MG63 (cell line): ENCODE measurements around the gene CNKSR1. TPM values are rescaled to one million over a fixed set of nuclear protein-coding genes. Genes with fewer than 3 reads are reported as not detected.
"Not testable (repeated sequence)": the region's sequence is repeated elsewhere in the genome, so short reads cannot be mapped to it uniquely, and the experiment has no call there.

Experiments used
- DNase-seq: peaks from one replicate; pipeline ENCODE4 v3.0.0-alpha.2; 2020
- H3K27me3 ChIP-seq: fragments of 250-450 bp; sonication (Bioruptor Pico); 2 replicates; pipeline ENCODE4 v1.5.1; 2020; ENCODE audit warnings: mild to moderate bottlenecking, moderate library complexity
- H3K36me3 ChIP-seq: fragments of 250-450 bp; sonication (Bioruptor Pico); 2 replicates; pipeline ENCODE4 v1.5.1; 2020; ENCODE audit warnings: mild to moderate bottlenecking, moderate library complexity
- H3K4me3 ChIP-seq: fragments of 250-450 bp; sonication (Bioruptor Pico); 2 replicates; pipeline ENCODE4 v1.5.1; 2020; ENCODE audit warnings: mild to moderate bottlenecking, moderate library complexity
- H3K9me3 ChIP-seq: fragments of 250-450 bp; sonication (Bioruptor Pico); 2 replicates; pipeline ENCODE4 v1.5.1; 2020; ENCODE audit warnings: mild to moderate bottlenecking, moderate library complexity
- total RNA-seq: library from RNA; depleted of rRNA; stranded (reverse); fragments of >200 nt; shearing (Covaris generic); gene quantifications from 2 replicates; pipeline ENCODE4 v1.2.3, GENCODE V29; 2014; ENCODE audit warnings: low replicate concordance

CNKSR1 gene
- total RNA-seq, 1 experiment from 2014 or later, result not detected

- Histone ChIP-seq H3K9me3 (no peaks in the 10 kb centered on the region), H3K4me3 (no peak overlapping the region), H3K27me3 (no peaks in the 10 kb centered on the region), H3K36me3 (no peaks in the 10 kb centered on the region)
- no peak for DNase-seq
These were observed 20.0 kb downstream of the CNKSR1 start for GRCh38 chr1:26197301-26197700.

GRCh38 chr1:26197813-26198212, 20.5 kb downstream of the CNKSR1 start:
- Histone ChIP-seq H3K9me3 (no peaks in the 10 kb centered on the region), H3K4me3 (no peak overlapping the region), H3K27me3 (no peaks in the 10 kb centered on the region), H3K36me3 (no peaks in the 10 kb centered on the region)
- DNase-seq, result no peak

GRCh38 chr1:26200413-26200812, 23.1 kb downstream of the CNKSR1 start:
- H3K9me3 ChIP-seq, result no peaks in the 10 kb centered on the region
- no peaks in the 10 kb centered on the region for H3K27me3 ChIP-seq
- DNase-seq, result no peak
- no peak overlapping the region for H3K4me3 ChIP-seq
- no peaks in the 10 kb centered on the region for H3K36me3 ChIP-seq

DNA sequence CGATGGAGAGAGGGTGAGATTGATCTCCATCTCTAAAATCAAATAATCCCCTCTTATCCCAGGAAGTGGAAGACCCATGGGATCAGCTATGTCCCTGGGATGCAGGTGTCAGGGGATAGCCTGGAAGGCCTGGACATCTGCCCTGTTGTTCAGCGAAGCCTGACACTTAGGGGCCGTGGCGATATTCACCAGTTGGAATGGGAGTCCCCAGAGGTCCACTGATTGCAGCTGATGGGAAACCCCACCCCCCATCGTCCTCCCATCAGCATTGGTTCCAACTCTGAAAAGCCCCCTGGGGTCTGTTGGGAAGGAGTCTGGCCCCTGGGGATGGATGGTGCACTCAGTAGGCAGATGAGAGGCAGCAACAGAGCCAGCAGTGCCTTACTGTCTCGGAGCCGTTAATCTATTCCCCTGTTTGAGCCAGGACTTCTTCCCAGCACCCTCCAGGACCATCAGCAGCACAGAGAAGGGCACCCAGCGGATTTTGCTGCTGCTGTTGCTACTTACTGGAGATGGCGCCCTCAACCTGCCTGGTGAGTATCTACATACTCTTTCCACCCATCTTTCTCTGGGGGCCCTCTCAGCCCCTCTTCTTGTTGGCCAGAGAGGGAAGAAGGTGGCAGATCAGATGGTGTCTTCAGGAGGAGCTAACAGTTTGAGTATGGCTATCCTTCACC, 26.5 kb downstream of the CNKSR1 start:
- Histone ChIP-seq H3K4me3 (no peak overlapping the region), H3K9me3 (no peaks in the 10 kb centered on the region), H3K27me3 (no peaks in the 10 kb centered on the region), H3K36me3 (no peaks in the 10 kb centered on the region)
- no peak for DNase-seq

- Histone ChIP-seq H3K27me3 (no peaks in the 10 kb centered on the region), H3K4me3 (no peak overlapping the region), H3K9me3 (no peaks in the 10 kb centered on the region), H3K36me3 (no peaks in the 10 kb centered on the region)
- DNase-seq, result no peak
These were observed 33.0 kb downstream of the CNKSR1 start for GRCh38 chr1:26210147-26210870.

DNA sequence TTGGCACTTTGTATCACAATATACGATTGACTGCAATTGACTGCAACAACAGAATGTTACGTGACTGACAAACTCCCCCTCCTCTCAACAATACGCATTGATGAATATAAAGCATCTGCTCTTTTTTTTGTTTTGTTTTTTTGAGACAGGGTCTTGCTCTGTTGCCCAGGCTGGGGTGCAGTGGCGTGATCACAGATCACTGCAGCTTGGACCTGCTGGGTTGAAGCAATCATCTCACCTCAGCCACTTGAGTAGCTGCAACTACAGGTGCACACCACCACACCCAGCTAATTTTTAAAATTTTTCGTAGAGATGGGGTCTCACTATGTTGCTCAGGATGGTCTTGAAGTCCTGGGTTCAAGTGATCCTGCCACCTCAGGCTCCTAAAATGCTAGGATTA, 35.4 kb downstream of the CNKSR1 start:
- no peak for DNase-seq
- no peaks in the 10 kb centered on the region for H3K36me3 ChIP-seq
- H3K27me3 ChIP-seq, result no peaks in the 10 kb centered on the region
- no peaks in the 10 kb centered on the region for H3K9me3 ChIP-seq
- no peak overlapping the region for H3K4me3 ChIP-seq

DNA sequence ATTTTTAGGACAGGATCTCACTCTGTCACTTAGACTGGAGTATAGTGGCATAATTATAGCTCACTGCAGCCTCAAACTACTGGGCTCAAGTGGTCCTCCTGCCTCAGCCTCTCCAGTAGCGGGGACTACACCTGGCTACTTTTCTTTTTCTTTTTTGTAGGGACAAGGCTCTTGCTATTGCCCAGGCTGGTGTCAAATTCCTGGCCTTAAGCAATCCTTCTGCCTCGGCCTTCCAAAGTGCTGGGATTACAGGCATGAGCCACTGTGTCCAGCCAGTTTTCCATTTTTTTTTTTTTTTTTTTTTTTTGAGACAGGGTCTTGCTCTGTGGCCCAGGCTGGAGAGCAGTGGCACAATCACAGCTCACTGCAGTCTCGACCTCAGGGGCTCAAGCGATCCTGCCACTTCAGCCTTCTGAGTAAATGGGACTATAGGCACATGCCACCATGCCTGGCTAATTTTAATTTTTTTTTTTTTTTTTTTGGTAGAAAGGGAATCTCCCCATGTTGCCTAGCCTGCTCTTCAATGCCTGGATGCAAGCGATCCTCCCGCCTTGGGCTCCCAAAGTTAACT, 36.1 kb downstream of the CNKSR1 start:
- H3K27me3 ChIP-seq, result no peaks in the 10 kb centered on the region
- no peaks in the 10 kb centered on the region for H3K36me3 ChIP-seq
- no peak for DNase-seq
- H3K4me3 ChIP-seq, result no peak overlapping the region
- H3K9me3 ChIP-seq, result no peaks in the 10 kb centered on the region

DNA sequence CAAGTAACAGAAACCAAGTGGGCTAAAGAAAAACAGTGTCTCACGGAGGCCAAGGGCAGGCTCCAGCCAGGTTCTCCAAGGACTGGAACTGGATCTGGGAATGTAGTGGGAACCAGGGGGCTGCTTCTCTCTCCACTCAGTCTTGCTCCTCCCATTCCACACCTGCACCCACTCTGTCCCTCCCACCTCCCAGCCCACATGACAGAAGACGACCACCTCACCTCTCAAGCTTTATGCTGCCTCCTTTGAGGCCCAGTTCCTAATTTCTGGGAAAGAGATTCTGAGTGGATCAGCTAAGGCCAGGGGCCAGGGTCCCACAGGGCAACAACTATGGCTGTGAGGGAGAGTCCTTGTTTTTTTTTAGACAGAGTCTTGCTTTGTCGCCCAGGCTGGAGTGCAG, 38.0 kb downstream of the CNKSR1 start:
- no peak overlapping the region for H3K4me3 ChIP-seq
- no peaks in the 10 kb centered on the region for H3K27me3 ChIP-seq
- DNase-seq, result no peak
- no peaks in the 10 kb centered on the region for H3K36me3 ChIP-seq
- H3K9me3 ChIP-seq, result no peaks in the 10 kb centered on the region

- DNase-seq, result peak; percentile 73
- H3K9me3 ChIP-seq, result no peaks in the 10 kb centered on the region
- no peak overlapping the region for H3K4me3 ChIP-seq
- no peaks in the 10 kb centered on the region for H3K27me3 ChIP-seq
- H3K36me3 ChIP-seq, result no peaks in the 10 kb centered on the region
These were observed 41.7 kb downstream of the CNKSR1 start for GRCh38 chr1:26218906-26219494.

- no peak for DNase-seq
- Histone ChIP-seq H3K36me3 (no peaks in the 10 kb centered on the region), H3K4me3 (no peak overlapping the region), H3K27me3 (no peaks in the 10 kb centered on the region), H3K9me3 (no peaks in the 10 kb centered on the region)
These were observed 43.1 kb downstream of the CNKSR1 start for GRCh38 chr1:26220199-26220912.

GRCh38 chr1:26221094-26221493, 43.8 kb downstream of the CNKSR1 start:
- Histone ChIP-seq H3K27me3 (no peaks in the 10 kb centered on the region), H3K4me3 (no peak overlapping the region), H3K36me3 (no peaks in the 10 kb centered on the region), H3K9me3 (no peaks in the 10 kb centered on the region)
- DNase-seq, result no peak

GRCh38 chr1:26224606-26225005, 47.3 kb downstream of the CNKSR1 start:
- Histone ChIP-seq H3K36me3 (no peaks in the 10 kb centered on the region), H3K4me3 (no peak overlapping the region), H3K9me3 (no peaks in the 10 kb centered on the region), H3K27me3 (no peaks in the 10 kb centered on the region)
- no peak for DNase-seq

GRCh38 chr1:26225033-26225831, 47.9 kb downstream of the CNKSR1 start:
- H3K27me3 ChIP-seq, result no peaks in the 10 kb centered on the region
- DNase-seq, result no peak
- no peaks in the 10 kb centered on the region for H3K36me3 ChIP-seq
- no peak overlapping the region for H3K4me3 ChIP-seq
- no peaks in the 10 kb centered on the region for H3K9me3 ChIP-seq

DNA sequence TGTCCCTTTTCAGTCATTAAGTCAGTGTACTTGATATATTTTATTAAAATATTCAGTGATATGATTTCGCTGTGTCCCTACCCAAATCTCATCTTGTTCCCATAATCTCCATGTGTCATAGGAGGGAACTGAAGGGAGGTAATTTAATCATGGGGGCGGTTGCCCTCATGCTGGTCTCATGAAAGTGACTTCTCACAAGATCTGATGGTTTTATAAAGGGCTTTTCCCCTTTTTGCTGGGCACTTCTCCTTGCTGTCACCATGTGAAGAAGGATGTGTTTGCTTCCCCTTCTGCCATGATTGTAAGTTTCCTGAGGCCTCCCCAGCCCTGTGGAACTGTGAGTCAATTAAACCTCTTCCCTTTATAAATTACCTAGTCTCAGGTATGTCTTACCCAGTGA, 53.4 kb downstream of the CNKSR1 start:
- H3K36me3 ChIP-seq, H3K9me3 ChIP-seq, H3K27me3 ChIP-seq, DNase-seq, H3K4me3 ChIP-seq: not testable (repeated sequence)

DNA sequence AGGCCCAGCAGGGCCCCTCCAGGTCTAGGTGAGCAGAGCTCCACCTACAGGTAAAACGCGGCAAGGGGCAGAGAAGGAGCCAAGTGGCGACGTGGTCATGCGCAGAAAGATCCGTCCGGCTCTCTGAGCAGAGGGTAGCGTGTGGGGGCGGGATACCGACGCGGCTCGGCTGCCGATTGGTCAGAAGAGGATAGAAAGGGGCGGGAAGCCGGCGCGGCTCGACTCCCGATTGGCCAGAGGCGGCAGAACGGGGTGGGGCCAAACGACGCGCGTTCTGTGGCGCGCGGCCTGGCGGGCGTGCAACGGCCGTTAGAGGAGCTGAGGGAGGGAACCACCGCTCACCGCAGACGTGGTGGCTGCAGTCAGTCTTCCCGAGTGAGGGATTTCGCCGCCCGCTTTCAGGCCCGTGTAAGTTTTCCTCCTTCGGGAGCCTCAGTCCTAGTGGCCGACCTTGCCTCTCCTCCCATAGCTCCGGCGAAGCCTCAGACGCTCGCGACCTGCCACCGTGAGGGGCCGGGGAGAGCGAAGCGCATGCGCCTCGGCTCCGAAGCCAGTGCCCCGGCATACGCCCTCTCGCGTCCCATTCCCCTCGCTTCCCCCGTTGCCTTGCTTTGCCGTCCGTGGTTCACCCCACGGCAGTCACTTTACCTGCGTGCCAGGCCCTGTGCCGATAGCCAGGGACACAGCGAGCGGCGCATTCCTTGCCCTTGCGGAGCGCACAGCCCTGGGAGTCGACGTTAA, 56.8 kb downstream of the CNKSR1 start, which contains the start of gene CEP85:
Gene CEP85 (plus strand): TSS at position 298 of the 741 bp plus-strand sequence. CDS start 5,584 bp downstream, outside the sequence.
- H3K4me3 ChIP-seq, result peak within 1 kb of the TSS; percentile 79
- peaks cover 7% of the 10 kb centered on the region for H3K36me3 ChIP-seq
- no peaks in the 10 kb centered on the region for H3K9me3 ChIP-seq
- no peaks in the 10 kb centered on the region for H3K27me3 ChIP-seq
- peak; percentile 92 for DNase-seq
